SK-N-SH (cell line): ENCODE data around the gene UBE2E2.
A peak's percentile ranks its signal among the peaks of the same experiment; 100 is the strongest.

Source experiments
- CTCF ChIP-seq: fragments of 200-600 bp; sonication (generic); IDR thresholded peaks from 2 replicates; pipeline ENCODE4 v1.6.1; 2017; ENCODE audit warnings: antibody characterized with exemption, mild to moderate bottlenecking, moderate library complexity
- ELF1 ChIP-seq: IDR thresholded peaks from 2 replicates; pipeline ENCODE4 v1.4.0; 2012
- EP300 ChIP-seq, 2 experiments: IDR thresholded peaks; 2 replicates each; pipeline versions ENCODE4 v1.4.0 to v1.6.1; 2012; ENCODE audit warnings: borderline replicate concordance in 1 of 2, low read depth in 1 of 2, low read length in 1 of 2
- EZH2phosphoT487 ChIP-seq: fragments of 200-600 bp; sonication (generic); IDR thresholded peaks from 2 replicates; pipeline ENCODE4 v1.6.1; 2017; ENCODE audit warnings: low read depth, mixed run types, mild to moderate bottlenecking, antibody characterized with exemption, moderate library complexity, borderline replicate concordance
- FOXM1 ChIP-seq: IDR thresholded peaks from 2 replicates; pipeline ENCODE4 v1.4.0; 2012; ENCODE audit warnings: low read depth, mild to moderate bottlenecking
- MXI1 ChIP-seq: IDR thresholded peaks from 2 replicates; pipeline ENCODE4 v1.6.1; 2012; ENCODE audit warnings: mild to moderate bottlenecking, low read depth, low read length, improper control_type of control experiment
- RAD21 ChIP-seq: IDR thresholded peaks from 2 replicates; pipeline ENCODE4 v1.6.1; 2012; ENCODE audit warnings: mild to moderate bottlenecking, low read length
- REST ChIP-seq: IDR thresholded peaks from 2 replicates; pipeline ENCODE4 v1.6.1; 2012; ENCODE audit warnings: mild to moderate bottlenecking, low read depth, low read length, moderate library complexity
- RFX5 ChIP-seq: IDR thresholded peaks from 2 replicates; pipeline ENCODE4 v1.6.1; 2012; ENCODE audit warnings: mild to moderate bottlenecking, improper control_type of control experiment, low read length
- SIN3A ChIP-seq: IDR thresholded peaks from 2 replicates; pipeline ENCODE4 v1.6.1; 2012; ENCODE audit warnings: low read depth, mild to moderate bottlenecking, low read length, moderate library complexity, borderline replicate concordance

- TF ChIP-seq CTCF: no peak
- TF ChIP-seq SIN3A: no peak
- TF ChIP-seq MXI1: no peak
- no peak for TF ChIP-seq RAD21
- no peak for TF ChIP-seq RFX5
- TF ChIP-seq ELF1: no peak
- TF ChIP-seq REST: peak; percentile 83
- no peak for TF ChIP-seq FOXM1
- no peak for TF ChIP-seq EP300 (IDR thresholded peaks at IDR 0.05; ENCODE audit: borderline replicate concordance in 1 of 2, low read depth in 1 of 2, low read length in 1 of 2)
- TF ChIP-seq EZH2phosphoT487: no peak
These were observed 85.2 kb downstream of the UBE2E2 start for GRCh38 chr3:23288286-23288685.
